Measurements from ENCODE around the gene NUCB1.

GRCh38 chr19:48950830-48951519, 50.9 kb downstream of the NUCB1 start:
- TF ChIP-seq CTCF (IDR thresholded peaks at IDR 0.05) (no peak), POLR2AphosphoS5 (IDR thresholded peaks at IDR 0.05; ENCODE audit: low read depth, low read length) (no peak), REST (IDR thresholded peaks at IDR 0.05; ENCODE audit: insufficient read depth in 1 of 2, low read depth in 2 of 2, low read length in 1 of 2) (no peak)

Measured in Panc1 (cell line).